Activated CD4-positive, alpha-beta memory T cell treated with anti-CD3 and anti-CD28 coated beads, Interleukin-2, amount 10 ng/mL, durations not matched to agents 7 days and 5 days (primary cell): Measurements from ENCODE around the gene ARHGEF38. TPM values are rescaled to one million over a fixed set of nuclear protein-coding genes. Genes with fewer than 3 reads are reported as not detected.

Source experiments
- CTCF ChIA-PET: fragments of 350-600 bp; sonication (Branson Sonifier 250); formaldehyde crosslinking; loops from one replicate; lab custom pipeline; 2021; ENCODE audit warnings: antibody characterized with exemption, inconsistent platforms; lab: Charles Lee
- POLR2A ChIA-PET: fragments of 350-600 bp; sonication (Branson Sonifier 250); formaldehyde crosslinking; loops from one replicate; lab custom pipeline; 2021; ENCODE audit warnings: antibody characterized with exemption; lab: Charles Lee
- DNase-seq: peaks from one replicate; pipeline ENCODE4 v3.0.0-alpha.2; 2020
- H3K27ac Mint-ChIP-seq: one replicate; pipeline ENCODE4 v1.8.0; 2021; ENCODE audit warnings: mild to moderate bottlenecking, mixed read lengths
- H3K27me3 Mint-ChIP-seq: one replicate; pipeline ENCODE4 v1.8.0; 2021; ENCODE audit warnings: mixed read lengths
- H3K36me3 Mint-ChIP-seq: one replicate; pipeline ENCODE4 v1.8.0; 2021; ENCODE audit warnings: low read depth, mixed read lengths
- H3K4me1 Mint-ChIP-seq: one replicate; pipeline ENCODE4 v1.8.0; 2021; ENCODE audit warnings: mixed read lengths
- H3K4me3 Mint-ChIP-seq: one replicate; pipeline ENCODE4 v1.8.0; 2021; ENCODE audit warnings: mild to moderate bottlenecking, mixed read lengths
- H3K9me3 Mint-ChIP-seq: one replicate; pipeline ENCODE4 v1.8.0; 2021; ENCODE audit warnings: mixed read lengths
- total RNA-seq, 2 experiments: library from RNA; stranded (reverse); gene quantifications; one replicate each; pipeline ENCODE4 v1.2.3, GENCODE V29; 2021

ARHGEF38 gene
- total RNA-seq, 2 experiments from 2014 or later = not detected

DNA sequence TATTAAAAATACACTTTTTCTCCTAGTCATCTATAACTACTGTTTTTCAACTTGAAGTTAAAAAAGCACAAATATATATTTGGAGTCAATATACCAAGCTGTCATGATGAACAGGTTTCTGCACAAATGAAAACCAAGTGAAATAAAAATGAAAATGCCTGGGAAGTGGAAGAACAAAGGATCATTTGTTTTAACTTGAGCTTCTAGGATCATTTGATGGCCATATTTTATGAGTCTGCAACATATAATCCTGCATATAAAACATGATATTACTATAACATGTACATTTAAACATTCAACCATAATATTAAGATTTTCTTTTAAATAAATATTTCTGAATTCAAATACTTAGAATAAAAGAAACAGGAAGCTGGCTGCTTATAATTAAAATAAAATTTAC is 8.5 kb upstream of the ARHGEF38 start:
- Mint-ChIP-seq H3K36me3 (no peaks in the 10 kb centered on the region), H3K9me3 (no peaks in the 10 kb centered on the region), H3K27ac (no peak overlapping the region), H3K4me3 (no peak overlapping the region), H3K4me1 (peaks cover 10% of the 10 kb centered on the region), H3K27me3 (peaks cover 15% of the 10 kb centered on the region)
- ChIA-PET POLR2A (no interaction called here), CTCF (no interaction called here)
- DNase-seq = no peak

DNA sequence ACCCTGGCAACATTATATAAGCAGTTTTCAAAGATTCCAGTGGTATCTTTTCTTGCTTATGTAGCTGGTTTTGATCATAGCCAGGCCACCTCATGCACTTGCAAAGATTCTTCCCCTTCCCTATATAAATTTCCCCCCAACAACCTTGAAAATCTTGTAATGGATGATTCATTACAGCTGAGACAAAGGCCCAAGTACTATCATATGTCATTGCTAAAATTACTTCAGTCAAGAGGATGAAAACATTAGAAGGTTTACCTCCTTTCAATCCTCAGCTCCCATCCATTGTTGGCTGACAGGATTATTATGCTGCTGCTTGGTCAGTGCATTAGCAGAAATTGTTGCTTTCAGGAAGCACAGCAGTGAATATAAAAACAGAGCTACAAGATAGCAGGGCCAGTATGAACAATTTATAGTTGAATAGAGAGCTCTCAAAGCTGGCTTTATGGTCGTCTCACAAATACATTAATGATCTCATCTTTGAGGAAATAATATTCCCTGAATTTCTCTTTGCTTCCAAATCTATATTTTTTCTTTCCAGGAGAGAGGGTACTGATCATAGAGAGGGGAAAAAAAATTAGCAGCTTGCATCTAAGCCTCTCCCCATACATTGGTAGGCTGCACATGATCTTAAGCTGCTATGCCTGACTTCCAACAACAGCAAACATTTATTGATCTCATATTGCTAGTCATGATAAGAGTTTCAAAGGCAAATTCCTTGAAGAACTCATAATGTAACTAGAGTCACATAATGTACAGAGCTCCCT is 7.7 kb upstream of the ARHGEF38 start:
- Mint-ChIP-seq H3K9me3 (no peaks in the 10 kb centered on the region), H3K4me1 (peaks cover 10% of the 10 kb centered on the region), H3K27ac (no peak overlapping the region), H3K36me3 (no peaks in the 10 kb centered on the region), H3K27me3 (peaks cover 14% of the 10 kb centered on the region), H3K4me3 (no peak overlapping the region)
- no peak for DNase-seq
- ChIA-PET CTCF (no interaction called here), POLR2A (no interaction called here)

DNA sequence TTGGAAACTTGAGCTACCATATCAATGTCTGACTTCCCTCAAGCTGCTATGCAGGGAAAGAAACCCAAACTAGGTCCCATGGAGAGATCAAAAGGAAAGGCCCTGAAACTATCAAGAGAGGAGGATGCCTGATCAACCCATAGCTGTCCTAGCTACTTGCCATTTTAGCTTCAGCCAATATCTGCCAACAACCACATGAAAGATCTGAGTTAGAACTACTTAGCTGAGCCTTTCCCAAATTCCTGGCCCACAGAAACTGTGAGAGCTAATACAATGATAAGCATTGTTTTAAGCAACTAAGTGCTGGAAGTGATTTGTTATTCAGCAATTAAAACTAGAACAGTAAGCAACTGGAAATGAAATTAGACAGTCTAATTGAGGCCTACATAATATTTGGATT is 6.3 kb upstream of the ARHGEF38 start:
- no peaks in the 10 kb centered on the region for H3K9me3 Mint-ChIP-seq
- POLR2A ChIA-PET = no interaction called here
- CTCF ChIA-PET = no interaction called here
- no peak overlapping the region for H3K27ac Mint-ChIP-seq
- peaks cover 10% of the 10 kb centered on the region for H3K27me3 Mint-ChIP-seq
- DNase-seq = no peak
- H3K4me1 Mint-ChIP-seq = peaks cover 9% of the 10 kb centered on the region
- no peaks in the 10 kb centered on the region for H3K36me3 Mint-ChIP-seq
- H3K4me3 Mint-ChIP-seq = no peak overlapping the region

DNA sequence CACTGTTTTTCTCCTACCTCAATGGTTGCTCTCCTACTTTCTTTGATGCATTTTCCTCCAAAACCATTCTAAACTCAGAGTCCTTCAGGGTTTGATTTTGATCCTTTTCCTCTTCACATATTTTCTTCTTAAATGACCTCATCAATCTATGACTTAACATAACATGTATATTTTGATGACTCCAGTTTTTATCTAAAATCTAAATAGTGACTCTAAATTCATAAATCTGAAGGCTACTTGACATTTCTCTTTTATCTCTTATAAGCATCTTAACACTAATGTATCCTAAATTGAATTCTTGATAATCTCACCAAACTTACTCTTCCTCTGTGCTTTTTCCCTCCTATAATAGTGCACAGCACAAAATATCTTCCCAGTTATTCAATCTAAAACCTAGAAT is 4.7 kb upstream of the ARHGEF38 start:
- no peak for DNase-seq
- Mint-ChIP-seq H3K27ac (no peak overlapping the region), H3K36me3 (no peaks in the 10 kb centered on the region), H3K9me3 (no peaks in the 10 kb centered on the region), H3K4me3 (no peak overlapping the region), H3K27me3 (peaks cover 10% of the 10 kb centered on the region), H3K4me1 (no peaks in the 10 kb centered on the region)
- POLR2A ChIA-PET = no interaction called here
- CTCF ChIA-PET = no interaction called here

DNA sequence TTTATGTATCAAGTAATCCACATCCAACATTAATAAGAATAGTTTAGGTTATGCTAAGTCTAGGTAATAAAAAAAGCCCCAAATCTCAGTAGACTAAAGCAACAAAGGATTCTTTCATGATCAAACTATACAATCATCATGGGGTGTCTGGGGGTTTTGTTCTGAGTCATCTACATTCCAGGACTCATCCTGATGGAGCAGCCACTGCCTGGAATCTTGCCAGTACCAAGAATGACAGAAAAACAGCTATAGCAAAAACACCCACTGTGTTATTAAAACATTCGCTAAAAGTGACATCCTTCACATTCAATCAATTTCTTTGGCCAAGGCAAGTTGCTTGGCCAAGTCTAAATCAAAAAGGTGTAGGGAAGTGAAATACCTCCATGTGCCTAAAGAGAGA is 3.9 kb upstream of the ARHGEF38 start:
- H3K27ac Mint-ChIP-seq = no peak overlapping the region
- no peaks in the 10 kb centered on the region for H3K9me3 Mint-ChIP-seq
- POLR2A ChIA-PET = no interaction called here

DNA sequence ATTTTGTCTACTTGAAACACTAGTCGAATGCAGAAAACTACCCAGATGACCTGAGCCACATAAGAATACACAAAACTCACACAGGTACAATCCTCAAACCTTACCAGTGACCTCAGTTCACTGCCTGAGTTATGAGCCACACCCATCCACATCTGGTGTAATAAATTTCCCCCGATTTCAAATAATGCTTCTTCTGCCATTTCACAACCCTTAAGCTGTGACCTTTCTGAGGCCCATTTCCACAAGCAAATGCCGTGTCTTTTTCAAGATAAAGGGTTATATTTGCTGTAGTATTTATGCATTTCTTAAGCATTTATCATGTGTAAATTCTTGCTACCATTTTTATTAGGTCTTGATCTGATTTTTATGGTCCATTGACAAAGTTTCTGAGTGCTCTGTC is 1.8 kb upstream of the ARHGEF38 start:
- Mint-ChIP-seq H3K27me3 (peaks cover 9% of the 10 kb centered on the region), H3K36me3 (no peaks in the 10 kb centered on the region), H3K4me1 (no peaks in the 10 kb centered on the region), H3K4me3 (no peak overlapping the region), H3K27ac (no peak overlapping the region), H3K9me3 (no peaks in the 10 kb centered on the region)
- POLR2A ChIA-PET = no interaction called here
- DNase-seq = no peak
- CTCF ChIA-PET = no interaction called here

More for the DNA sequence above, 3.9 kb upstream of the ARHGEF38 start:
- no peaks in the 10 kb centered on the region for H3K4me1 Mint-ChIP-seq
- no peak for DNase-seq
- H3K27me3 Mint-ChIP-seq = peaks cover 9% of the 10 kb centered on the region
- CTCF ChIA-PET = no interaction called here
- no peak overlapping the region for H3K4me3 Mint-ChIP-seq
- H3K36me3 Mint-ChIP-seq = no peaks in the 10 kb centered on the region

DNA sequence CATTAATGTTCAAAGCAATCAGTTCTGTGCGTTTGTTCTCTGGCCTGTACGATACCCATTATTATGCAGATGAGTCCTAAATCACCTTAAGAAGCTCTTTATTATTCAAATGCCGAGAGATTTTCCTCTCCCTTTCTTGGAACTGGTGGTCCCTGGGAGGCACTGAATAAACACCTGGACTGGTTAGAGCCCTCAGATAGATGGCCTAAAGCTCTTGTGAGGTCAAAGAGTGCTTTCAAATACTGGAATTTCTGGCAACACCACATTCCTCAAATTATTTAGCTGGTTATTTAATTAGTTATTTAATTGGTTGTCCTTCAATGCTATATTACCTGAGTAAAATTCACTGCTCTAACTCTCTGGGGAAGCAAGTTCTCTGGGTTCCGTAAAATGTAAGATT is 3.0 kb downstream of the ARHGEF38 start:
- Mint-ChIP-seq H3K4me1 (no peaks in the 10 kb centered on the region), H3K4me3 (no peak overlapping the region), H3K27ac (no peak overlapping the region), H3K9me3 (no peaks in the 10 kb centered on the region), H3K36me3 (no peaks in the 10 kb centered on the region), H3K27me3 (peaks cover 8% of the 10 kb centered on the region)
- ChIA-PET CTCF (no interaction called here), POLR2A (no interaction called here)
- DNase-seq = no peak

DNA sequence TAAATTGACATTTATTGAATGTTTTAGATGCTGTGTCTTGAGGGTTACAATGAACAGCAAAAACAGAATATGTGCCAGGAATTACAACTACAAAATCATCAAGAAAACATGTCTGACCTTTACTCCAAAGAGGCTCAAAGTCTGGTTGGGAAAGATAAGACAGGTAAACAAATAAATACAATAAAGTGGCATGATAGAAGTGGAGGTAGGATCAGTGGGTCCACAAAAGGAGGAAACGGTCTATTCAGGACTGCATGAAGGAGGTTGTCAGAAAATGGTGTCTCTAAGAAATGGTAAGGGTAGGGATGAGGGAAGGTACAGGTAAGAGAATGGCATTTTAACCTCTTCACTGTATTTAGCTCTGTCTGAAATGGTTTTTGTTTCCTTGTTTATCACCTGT is 3.8 kb downstream of the ARHGEF38 start:
- Mint-ChIP-seq H3K4me1 (no peaks in the 10 kb centered on the region), H3K27me3 (peaks cover 8% of the 10 kb centered on the region), H3K36me3 (no peaks in the 10 kb centered on the region), H3K4me3 (no peak overlapping the region), H3K9me3 (no peaks in the 10 kb centered on the region), H3K27ac (no peak overlapping the region)
- ChIA-PET POLR2A (no interaction called here), CTCF (no interaction called here)
- DNase-seq = no peak

DNA sequence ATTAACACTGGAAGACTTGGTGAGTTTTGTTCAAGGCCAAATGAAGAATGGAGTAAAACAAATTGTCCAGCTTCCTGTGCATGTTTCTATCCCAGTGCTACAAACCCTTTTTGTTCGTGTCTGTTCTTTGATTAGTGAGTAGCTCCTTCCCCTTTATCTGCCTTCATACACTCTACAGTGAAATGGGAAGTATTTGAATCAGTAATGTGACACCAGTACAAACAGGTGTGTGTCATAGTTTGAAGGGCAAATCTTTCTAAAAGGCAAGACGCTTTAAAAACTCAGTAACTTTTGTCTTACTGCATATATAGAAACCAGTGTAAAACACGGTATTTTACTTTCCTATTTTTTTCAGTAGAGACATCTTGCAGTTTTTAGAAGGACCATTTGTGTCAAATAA is 5.9 kb downstream of the ARHGEF38 start:
- ChIA-PET POLR2A (no interaction called here), CTCF (no interaction called here)
- H3K27ac Mint-ChIP-seq = no peak overlapping the region

DNA sequence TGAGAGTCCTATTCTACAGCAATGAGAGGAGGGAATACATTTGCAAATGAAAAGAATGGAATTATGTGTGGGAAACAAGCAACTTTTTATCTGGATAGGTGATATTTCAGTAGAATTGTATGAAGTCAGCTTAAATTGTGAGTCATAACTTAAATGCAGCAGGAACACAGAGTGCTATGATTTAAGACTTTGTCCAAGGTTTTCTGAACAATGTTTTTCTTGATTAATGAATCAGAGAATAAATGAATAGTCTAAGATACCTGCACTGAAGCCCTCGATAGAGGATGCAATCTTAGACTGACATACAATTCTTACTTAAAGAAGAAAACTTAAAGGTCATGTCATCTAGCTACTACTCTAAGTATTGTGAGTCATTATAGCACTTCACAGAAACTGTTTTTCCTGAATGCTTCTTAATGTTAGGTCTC is 8.0 kb downstream of the ARHGEF38 start:
- Mint-ChIP-seq H3K4me1 (no peaks in the 10 kb centered on the region), H3K4me3 (no peak overlapping the region), H3K27me3 (peaks cover 3% of the 10 kb centered on the region), H3K36me3 (no peaks in the 10 kb centered on the region), H3K9me3 (no peaks in the 10 kb centered on the region), H3K27ac (no peak overlapping the region)
- no peak for DNase-seq
- POLR2A ChIA-PET = no interaction called here
- CTCF ChIA-PET = no interaction called here

More for the DNA sequence above, 5.9 kb downstream of the ARHGEF38 start:
- H3K27me3 Mint-ChIP-seq = peaks cover 5% of the 10 kb centered on the region
- no peaks in the 10 kb centered on the region for H3K9me3 Mint-ChIP-seq
- H3K4me1 Mint-ChIP-seq = no peaks in the 10 kb centered on the region
- no peaks in the 10 kb centered on the region for H3K36me3 Mint-ChIP-seq
- no peak for DNase-seq
- no peak overlapping the region for H3K4me3 Mint-ChIP-seq

DNA sequence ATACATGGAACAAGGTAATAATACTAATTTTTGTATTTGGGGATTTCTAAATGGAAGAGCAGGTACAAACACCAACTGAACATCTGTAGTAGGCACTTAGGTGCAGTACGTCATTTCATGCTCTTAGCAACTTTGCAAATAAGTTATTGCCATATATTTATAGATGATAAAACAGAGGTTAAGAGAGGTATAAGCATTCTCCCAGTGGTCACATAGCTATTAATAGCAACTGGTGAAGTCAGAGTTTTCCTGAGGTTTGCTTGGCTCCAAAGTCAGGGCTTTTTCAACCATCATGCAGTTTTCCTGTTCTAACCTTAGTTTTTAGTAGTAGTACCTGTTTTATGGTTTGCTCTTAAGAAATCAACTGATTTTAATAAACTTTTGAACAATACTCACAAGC is 10.9 kb downstream of the ARHGEF38 start:
- CTCF ChIA-PET = no interaction called here
- Mint-ChIP-seq H3K27me3 (no peaks in the 10 kb centered on the region), H3K4me3 (no peak overlapping the region), H3K36me3 (no peaks in the 10 kb centered on the region), H3K9me3 (no peaks in the 10 kb centered on the region), H3K27ac (no peak overlapping the region), H3K4me1 (no peaks in the 10 kb centered on the region)
- no peak for DNase-seq
- POLR2A ChIA-PET = no interaction called here

DNA sequence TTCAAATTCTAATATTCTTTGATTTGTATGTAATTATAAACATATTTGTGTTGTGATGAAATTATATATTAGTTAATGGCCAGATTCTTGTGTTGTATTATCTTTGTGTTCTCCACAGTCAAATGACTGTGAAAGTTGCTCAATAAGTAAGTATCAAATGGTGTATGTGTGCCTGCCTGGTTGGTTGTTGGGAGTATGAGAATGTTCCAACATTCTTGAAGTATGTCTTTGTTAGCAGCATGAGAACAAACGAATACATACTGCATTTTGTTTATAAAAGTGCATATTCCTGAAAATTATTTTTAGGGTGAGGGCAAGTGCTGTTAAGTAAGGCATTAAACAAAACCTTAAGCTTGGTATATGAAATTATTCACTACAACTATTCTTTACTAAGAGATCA is 16.2 kb downstream of the ARHGEF38 start:
- Mint-ChIP-seq H3K36me3 (no peaks in the 10 kb centered on the region), H3K4me1 (no peaks in the 10 kb centered on the region), H3K4me3 (no peak overlapping the region), H3K27me3 (no peaks in the 10 kb centered on the region), H3K9me3 (no peaks in the 10 kb centered on the region), H3K27ac (no peak overlapping the region)
- ChIA-PET CTCF (interaction anchor here (0.6 kb wide), 1 partner anchor 13 kb away, joined by 3 read pairs; no protein-coding TSS in a partner anchor), POLR2A (no interaction called here)
- DNase-seq = no peak

DNA sequence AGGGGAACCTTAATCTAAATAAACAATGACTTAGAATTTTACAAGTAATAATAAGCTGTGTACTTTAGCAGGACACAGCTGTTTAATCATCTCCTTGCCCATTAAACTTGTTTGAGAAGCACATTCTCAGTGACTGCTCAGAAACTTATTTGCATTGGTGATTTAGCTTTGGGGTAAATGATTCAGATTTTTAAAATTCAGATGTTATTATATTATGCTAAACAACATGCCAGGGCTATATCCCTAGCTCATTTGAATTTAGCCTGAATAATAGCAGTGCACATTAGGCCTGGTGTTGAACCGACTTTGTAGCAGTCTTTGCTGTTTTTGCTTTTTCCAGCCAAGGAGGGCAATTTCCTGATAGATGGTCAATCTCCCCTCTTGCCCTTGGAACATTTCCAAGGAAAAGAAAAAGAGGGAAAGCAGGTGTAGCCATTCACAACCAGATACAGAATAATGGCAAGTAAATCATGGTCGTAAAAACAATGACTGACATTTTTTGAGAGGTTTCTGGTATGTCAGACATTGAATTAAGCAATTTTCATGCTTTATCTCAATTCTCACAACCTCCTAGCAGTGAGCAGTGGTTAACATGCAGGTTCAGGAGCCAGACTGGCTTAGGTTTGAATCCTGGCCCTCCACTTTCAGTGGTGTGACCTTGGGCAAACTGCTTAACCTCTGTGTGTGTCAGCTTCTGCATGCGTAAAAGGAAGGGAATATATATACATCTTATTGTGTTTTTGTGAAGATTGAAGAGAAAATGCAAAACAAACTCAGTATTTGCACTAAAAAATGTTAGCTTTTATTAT is 16.8 kb downstream of the ARHGEF38 start:
- ChIA-PET POLR2A (no interaction called here), CTCF (interaction anchor here (0.6 kb wide), 1 partner anchor 12 kb away, joined by 3 read pairs; no protein-coding TSS in a partner anchor)
- no peak for DNase-seq
- Mint-ChIP-seq H3K27ac (no peak overlapping the region), H3K9me3 (no peaks in the 10 kb centered on the region), H3K36me3 (no peaks in the 10 kb centered on the region), H3K4me3 (no peak overlapping the region), H3K4me1 (no peaks in the 10 kb centered on the region), H3K27me3 (no peaks in the 10 kb centered on the region)
